HUES48 (cell line): Measurements from ENCODE around the gene STAC.
"Not testable (repeated sequence)": the region's sequence is repeated elsewhere in the genome, so short reads cannot be mapped to it uniquely, and the experiment has no call there.

Experiments
- H3K27ac ChIP-seq: one replicate; pipeline ENCODE4 v1.7.0; 2013; ENCODE audit warnings: low read depth, low read length, inconsistent platforms
- H3K27me3 ChIP-seq: 2 replicates; pipeline ENCODE4 v1.6.1; 2013; ENCODE audit warnings: mild to moderate bottlenecking, low read length; ENCODE audit not compliant: control insufficient read depth, insufficient read depth
- H3K36me3 ChIP-seq: 2 replicates; pipeline ENCODE4 v1.6.1; 2013; ENCODE audit warnings: low read length; ENCODE audit not compliant: control insufficient read depth, insufficient read depth
- H3K4me1 ChIP-seq: 2 replicates; pipeline ENCODE4 v1.6.1; 2013; ENCODE audit warnings: mild to moderate bottlenecking, low read length; ENCODE audit not compliant: control insufficient read depth, insufficient read depth
- H3K4me3 ChIP-seq: 2 replicates; pipeline ENCODE4 v1.5.1; 2013; ENCODE audit warnings: mild to moderate bottlenecking, low read depth, low read length
- H3K9ac ChIP-seq: 2 replicates; pipeline ENCODE4 v1.6.1; 2013; ENCODE audit warnings: mild to moderate bottlenecking, low read depth, low read length, moderate library complexity
- H3K9me3 ChIP-seq: 2 replicates; pipeline ENCODE4 v1.6.1; 2013; ENCODE audit warnings: low read length; ENCODE audit not compliant: control insufficient read depth, insufficient read depth

STAC gene

DNA sequence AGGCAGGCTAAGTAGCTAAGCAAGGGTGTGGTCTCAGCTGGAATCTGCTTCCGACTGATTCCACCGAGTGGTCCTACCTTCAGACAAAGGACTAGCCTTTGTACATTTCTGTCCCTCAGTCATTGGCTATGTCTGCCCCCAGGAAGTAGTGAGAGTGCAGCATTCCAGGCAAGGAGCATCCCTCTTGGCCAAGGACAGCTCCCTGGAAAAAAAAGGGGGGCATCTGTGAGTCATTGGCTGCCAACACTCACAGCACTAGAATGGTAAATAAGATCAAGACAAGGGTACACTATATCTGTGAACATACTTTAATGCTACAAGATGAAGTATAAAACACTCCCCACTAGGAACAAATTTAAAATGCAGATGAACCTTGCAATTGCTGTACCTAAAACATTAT is 66.8 kb downstream of the STAC start:
- Histone ChIP-seq H3K9me3 (no peaks in the 10 kb centered on the region), H3K4me3 (no peak overlapping the region), H3K36me3 (peaks cover 15% of the 10 kb centered on the region), H3K9ac (no peak overlapping the region), H3K27me3 (no peaks in the 10 kb centered on the region), H3K4me1 (peaks cover 10% of the 10 kb centered on the region; the same call in 1 of the 2 replicates), H3K27ac (no peak overlapping the region)

DNA sequence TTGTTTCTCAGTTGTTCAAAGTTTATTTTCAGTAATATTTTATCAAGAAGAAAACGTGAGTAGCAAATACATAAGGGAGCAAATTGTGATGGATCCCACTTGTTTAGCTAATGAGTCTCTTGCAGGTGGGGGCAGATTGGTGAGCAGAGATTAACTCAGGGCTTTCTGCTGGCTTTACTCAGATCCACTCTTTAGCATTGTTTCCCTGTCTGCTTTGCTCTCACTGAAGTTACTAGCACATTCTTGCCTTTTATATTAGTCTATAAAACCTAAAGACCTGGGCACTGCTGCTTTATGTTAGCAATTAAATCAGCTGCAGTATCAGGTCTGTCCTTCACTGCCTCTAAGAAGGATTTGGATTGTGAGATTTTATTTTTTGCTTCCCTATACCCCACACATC is 71.5 kb downstream of the STAC start:
- no peaks in the 10 kb centered on the region for H3K9me3 ChIP-seq
- H3K4me1 ChIP-seq = no peaks in the 10 kb centered on the region
- 0 out of 2 replicates have a peak, but pooled peaks cover 3% of the 10 kb centered on the region for H3K36me3 ChIP-seq

DNA sequence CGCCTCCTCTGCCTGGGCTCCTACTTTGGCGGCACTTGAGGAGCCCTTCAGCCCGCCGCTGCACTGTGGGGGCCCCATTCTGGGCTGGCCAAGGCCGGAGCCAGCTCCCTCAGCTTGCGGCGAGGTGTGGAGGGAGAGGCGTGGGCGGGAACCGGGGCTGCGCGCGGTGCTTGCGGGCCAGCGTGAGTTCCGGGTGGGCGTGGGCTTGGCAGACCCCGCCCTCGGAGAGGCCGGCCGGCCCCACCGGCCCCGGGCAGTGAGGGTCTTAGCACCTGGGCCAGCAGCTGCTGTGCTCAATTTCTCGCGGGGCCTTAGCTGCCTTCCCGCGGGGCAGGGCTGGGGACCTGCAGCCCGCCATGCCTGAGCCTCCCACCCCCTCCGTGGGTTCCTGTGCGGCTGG is 72.9 kb downstream of the STAC start:
- H3K4me1 ChIP-seq, H3K36me3 ChIP-seq, H3K27ac ChIP-seq, H3K9ac ChIP-seq, H3K9me3 ChIP-seq, H3K4me3 ChIP-seq, H3K27me3 ChIP-seq: not testable (repeated sequence)

More for the DNA sequence above, 71.5 kb downstream of the STAC start:
- Histone ChIP-seq H3K4me3 (no peak overlapping the region), H3K27ac (no peak overlapping the region), H3K27me3 (no peaks in the 10 kb centered on the region), H3K9ac (no peak overlapping the region)

DNA sequence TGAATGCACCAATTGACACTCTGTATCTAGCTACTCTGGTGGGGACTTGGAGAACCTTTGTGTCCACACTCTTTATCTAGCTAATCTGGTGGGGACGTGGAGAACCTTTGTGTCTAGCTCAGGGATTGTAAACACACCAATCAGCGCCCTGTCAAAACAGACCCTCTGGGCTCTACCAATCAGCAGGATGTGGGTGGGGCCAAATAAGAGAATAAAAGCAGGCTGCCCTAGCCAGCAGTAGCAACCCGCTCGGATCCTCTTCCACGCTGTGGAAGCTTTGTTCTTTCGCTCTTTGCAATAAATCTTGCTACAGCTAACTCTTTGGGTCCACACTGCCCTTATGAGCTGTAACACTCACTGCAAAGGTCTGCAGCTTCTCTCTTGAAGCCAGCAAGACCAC is 73.6 kb downstream of the STAC start:
- H3K4me3 ChIP-seq, H3K4me1 ChIP-seq, H3K27me3 ChIP-seq, H3K27ac ChIP-seq, H3K9ac ChIP-seq, H3K36me3 ChIP-seq, H3K9me3 ChIP-seq: not testable (repeated sequence)

DNA sequence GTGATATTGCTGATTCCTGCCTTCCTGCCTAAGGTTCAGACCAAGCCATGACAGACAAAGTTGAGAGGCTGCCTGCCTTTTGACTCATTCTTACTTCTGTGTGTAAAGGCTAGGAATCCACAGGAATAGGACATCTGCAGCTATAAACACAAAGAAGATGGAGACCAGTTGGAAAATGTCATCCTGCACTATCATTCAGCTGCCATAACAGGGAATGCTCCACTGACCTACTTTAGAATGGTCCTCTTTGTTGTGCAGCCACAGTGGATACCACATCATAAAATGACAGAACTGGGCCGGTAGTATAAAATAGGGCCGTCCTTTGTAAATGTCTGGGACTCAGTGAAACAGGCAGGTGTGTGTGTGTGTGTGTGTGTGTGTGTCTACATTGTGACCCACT is 75.1 kb downstream of the STAC start:
- no peaks in the 10 kb centered on the region for H3K9me3 ChIP-seq
- H3K4me3 ChIP-seq = no peak overlapping the region
- H3K27ac ChIP-seq = no peak overlapping the region

DNA sequence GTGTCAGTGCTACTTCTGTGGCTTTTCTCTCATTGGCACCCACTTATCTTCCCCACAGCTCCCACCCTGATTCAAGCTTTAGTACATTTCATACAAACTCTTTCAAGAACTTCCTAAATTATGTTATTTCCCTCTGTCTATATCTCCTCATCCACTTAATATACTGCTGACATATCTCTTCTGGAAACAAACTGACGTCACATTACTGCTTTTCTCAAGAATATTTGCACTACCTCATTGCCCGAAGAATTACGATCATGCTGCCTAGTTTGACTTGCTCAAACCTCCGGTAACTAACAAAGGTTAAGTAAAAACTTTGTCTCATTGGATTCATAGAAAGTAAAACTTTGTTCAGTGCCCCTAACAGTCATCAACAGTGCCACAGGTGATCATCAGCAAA is 76.5 kb downstream of the STAC start:
- no peaks in the 10 kb centered on the region for H3K4me1 ChIP-seq

More for the DNA sequence above, 75.1 kb downstream of the STAC start:
- no peaks in the 10 kb centered on the region for H3K27me3 ChIP-seq
- 0 out of 2 replicates have a peak, but pooled peaks cover 3% of the 10 kb centered on the region for H3K36me3 ChIP-seq
- H3K9ac ChIP-seq = no peak overlapping the region
- H3K4me1 ChIP-seq = no peaks in the 10 kb centered on the region

DNA sequence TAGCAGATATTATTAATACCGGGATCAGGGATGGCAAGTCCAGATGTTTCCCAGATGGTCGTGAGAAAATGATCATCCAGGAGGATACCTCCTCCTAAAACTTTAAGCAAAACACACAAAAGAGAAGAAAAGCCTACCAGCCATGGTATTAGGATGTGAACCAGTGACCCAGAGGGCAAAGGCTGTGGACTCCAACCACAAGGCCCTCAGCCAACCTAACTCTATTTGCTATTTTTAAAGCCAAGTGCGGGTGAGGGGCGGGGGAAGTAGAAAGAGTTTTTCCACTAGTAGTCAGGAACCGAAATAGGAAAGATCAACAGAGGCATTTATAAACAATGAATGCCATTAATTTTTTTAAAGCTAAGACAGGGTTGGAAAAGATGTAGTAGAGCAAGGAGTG is 77.4 kb downstream of the STAC start:
- no peaks in the 10 kb centered on the region for H3K4me1 ChIP-seq
- 0 out of 2 replicates have a peak, but pooled peaks cover 3% of the 10 kb centered on the region for H3K36me3 ChIP-seq
- H3K27me3 ChIP-seq = no peaks in the 10 kb centered on the region
- no peak overlapping the region for H3K9ac ChIP-seq
- no peak overlapping the region for H3K27ac ChIP-seq
- H3K4me3 ChIP-seq = no peak overlapping the region
- no peaks in the 10 kb centered on the region for H3K9me3 ChIP-seq

More for the DNA sequence above, 76.5 kb downstream of the STAC start:
- Histone ChIP-seq H3K4me3 (no peak overlapping the region), H3K36me3 (0 out of 2 replicates have a peak, but pooled peaks cover 3% of the 10 kb centered on the region), H3K27ac (no peak overlapping the region), H3K9me3 (no peaks in the 10 kb centered on the region), H3K9ac (no peak overlapping the region), H3K27me3 (no peaks in the 10 kb centered on the region)

DNA sequence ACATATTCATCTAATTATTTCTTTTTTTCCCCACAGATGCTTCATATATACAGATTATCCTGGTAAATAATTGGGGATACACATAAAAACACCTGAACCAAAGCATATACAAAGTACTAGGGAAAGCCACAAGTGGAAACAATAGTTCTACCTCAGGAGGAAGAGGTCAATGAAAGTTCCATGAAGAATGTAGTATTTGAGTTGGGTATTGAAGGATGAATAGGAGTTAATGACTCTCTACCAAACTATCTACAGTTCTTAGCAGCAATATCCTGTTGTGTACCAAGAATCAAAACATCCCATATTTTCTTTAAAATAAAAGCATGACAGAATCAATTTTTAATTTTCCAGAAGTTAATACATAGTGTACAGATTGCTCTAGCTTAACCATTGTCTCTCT is 78.9 kb downstream of the STAC start:
- Histone ChIP-seq H3K9ac (no peak overlapping the region), H3K9me3 (no peaks in the 10 kb centered on the region), H3K4me3 (no peak overlapping the region), H3K27me3 (no peaks in the 10 kb centered on the region), H3K4me1 (no peaks in the 10 kb centered on the region), H3K36me3 (0 out of 2 replicates have a peak, but pooled peaks cover 3% of the 10 kb centered on the region), H3K27ac (no peak overlapping the region)

DNA sequence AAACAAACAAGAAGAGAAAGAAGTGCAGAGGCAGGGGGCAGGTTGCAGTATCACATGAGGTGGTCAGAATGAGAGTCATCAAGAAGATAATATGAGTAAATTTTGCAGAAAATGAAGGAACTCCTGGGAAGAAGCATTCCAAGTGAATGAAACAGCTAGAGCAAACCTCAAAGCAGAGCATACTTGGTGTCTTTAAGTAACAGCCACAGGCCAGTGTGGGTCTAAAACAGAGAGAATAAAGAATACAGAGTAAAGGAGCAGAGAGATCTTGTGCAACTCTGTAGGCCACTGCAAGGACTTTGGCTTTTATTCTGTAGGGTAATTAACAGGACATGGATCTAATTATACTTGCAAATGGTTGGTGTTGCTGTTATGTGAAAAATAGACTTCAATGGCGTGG is 81.3 kb downstream of the STAC start:
- H3K4me3 ChIP-seq = no peak overlapping the region
- H3K9me3 ChIP-seq = no peaks in the 10 kb centered on the region
- no peaks in the 10 kb centered on the region for H3K4me1 ChIP-seq

DNA sequence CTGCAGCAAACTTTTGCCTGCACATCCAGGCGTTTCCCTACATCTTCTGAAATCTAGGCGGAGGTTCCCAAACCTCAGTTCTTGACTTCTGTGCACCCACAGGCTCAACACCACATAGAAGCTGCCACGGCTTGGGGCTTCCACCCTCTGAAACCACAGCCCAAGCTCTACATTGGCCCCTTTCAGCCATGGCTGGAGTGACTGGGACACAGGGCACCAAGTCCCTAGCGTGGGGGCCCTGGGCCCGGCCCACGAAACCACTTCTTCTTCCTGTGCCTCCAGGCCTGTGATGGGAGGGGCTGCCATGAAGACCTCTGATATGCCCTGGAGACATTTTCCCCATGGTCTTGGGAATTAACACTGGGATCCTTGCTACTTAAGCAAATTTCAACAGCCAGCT is 91.7 kb downstream of the STAC start:
- not testable (repeated sequence) for H3K27ac ChIP-seq, H3K9ac ChIP-seq, H3K4me1 ChIP-seq, H3K9me3 ChIP-seq, H3K27me3 ChIP-seq, H3K36me3 ChIP-seq, H3K4me3 ChIP-seq

More for the DNA sequence above, 81.3 kb downstream of the STAC start:
- Histone ChIP-seq H3K9ac (no peak overlapping the region), H3K36me3 (no peaks in the 10 kb centered on the region), H3K27me3 (no peaks in the 10 kb centered on the region), H3K27ac (no peak overlapping the region)

DNA sequence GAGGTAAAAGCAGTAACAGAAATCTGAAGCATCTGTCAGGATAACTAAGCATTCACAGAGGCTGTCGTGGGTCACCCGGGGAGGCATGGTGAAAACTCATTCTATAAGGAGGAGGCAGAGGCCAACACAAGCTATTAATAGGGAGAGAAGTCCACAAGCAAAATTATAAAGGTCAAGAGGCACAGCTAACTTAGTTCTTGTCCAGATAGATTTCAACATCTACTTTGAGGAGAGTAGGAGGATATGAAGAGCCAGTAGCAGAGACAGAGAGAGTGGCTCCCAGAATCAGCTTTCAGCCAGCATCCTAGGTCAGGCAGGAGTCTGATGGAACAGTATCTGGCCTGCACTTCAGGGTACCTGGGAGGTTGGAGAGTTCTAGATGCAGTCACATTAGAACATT is 95.3 kb downstream of the STAC start:
- Histone ChIP-seq H3K9me3 (no peaks in the 10 kb centered on the region), H3K9ac (no peak overlapping the region), H3K4me1 (no peaks in the 10 kb centered on the region), H3K4me3 (no peak overlapping the region), H3K27ac (no peak overlapping the region), H3K36me3 (no peaks in the 10 kb centered on the region), H3K27me3 (no peaks in the 10 kb centered on the region)
